Fibroblast of mammary gland (primary cell): ENCODE data around the gene TP63.

Source experiments
- DNase-seq: peaks from one replicate; pipeline ENCODE4 v3.0.0-alpha.2; 2010; ENCODE audit warnings: low read depth
- H3K4me3 ChIP-seq: 2 replicates; pipeline ENCODE4 v1.5.1; 2011; ENCODE audit warnings: low read depth, mild to moderate bottlenecking, low read length, moderate library complexity; ENCODE audit not compliant: control insufficient read depth
- CTCF ChIP-seq: conservative IDR thresholded peaks from 2 replicates; pipeline ENCODE4 v1.5.1; 2011; ENCODE audit warnings: low read depth, low read length, inconsistent platforms; ENCODE audit not compliant: control insufficient read depth, insufficient read depth

Gene TP63

DNA sequence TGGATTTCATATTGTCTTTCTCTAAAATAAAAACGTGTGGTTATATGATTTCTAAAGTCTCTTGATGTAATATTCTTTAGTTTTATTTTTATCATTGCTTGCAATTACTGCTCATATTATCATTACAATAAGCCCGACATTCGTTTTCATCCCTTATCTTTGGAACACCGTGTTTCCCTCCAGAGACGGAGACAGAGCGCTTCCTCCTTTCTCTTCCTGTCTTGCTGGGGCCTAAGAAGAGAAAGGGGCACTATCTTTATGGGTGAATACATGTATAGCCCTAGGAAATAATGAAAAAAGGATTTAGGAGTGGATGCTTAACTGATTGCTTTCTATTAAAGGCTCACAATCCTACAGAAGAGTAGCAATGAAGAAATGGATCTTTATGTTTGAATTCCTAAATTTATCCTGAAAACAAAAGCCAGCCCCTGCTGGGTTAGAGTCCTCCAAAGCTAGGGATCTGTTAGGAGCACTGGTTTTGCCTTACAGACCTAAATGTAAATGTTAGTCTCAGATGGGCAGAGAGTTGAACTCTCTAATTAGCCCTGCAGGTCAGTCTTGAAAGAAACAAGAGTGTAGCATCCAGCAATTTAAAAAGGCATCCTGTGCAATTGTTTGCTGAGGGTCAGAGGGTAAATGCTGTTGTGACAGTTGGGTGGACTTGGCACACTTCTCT lies 145.1 kb downstream of the TP63 start:
- no peak for TF ChIP-seq CTCF
- no peak for DNase-seq
- no peak overlapping the region for H3K4me3 ChIP-seq

DNA sequence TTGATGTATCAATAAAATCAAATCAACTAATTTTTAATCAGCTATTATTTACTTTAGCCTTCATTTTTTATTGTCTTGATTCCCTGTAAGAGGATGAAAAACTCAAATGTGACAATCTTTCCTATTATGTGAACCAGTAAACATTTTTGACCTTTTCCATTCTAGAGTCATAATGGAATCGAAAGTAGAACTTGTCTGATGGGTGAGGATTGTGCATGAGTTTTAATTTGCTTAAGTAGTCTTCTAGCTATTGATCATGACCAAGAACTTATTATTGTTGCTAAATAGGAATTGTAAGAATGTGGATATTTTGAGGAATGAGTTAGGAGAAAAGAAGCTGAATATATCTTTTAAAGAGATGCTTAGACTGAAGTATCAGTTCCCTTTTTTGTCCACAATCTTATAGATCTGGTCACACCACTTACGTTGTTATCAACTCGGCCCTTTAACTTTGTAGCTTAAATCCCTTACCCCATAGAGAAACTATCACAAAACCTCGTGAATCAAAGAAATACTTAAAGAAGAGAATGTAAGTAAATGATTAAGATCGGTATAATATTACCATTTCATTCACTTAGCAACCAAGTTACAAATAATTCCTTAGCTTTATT lies 147.3 kb downstream of the TP63 start:
- no peak for TF ChIP-seq CTCF
- DNase-seq = no peak
- no peak overlapping the region for H3K4me3 ChIP-seq

- no peak for TF ChIP-seq CTCF
- DNase-seq = no peak
- H3K4me3 ChIP-seq = no peak overlapping the region
Measured at GRCh38 chr3:189779166-189779565, 148.0 kb downstream of the TP63 start.

- no peak for TF ChIP-seq CTCF
- H3K4me3 ChIP-seq = no peak overlapping the region
- no peak for DNase-seq
Measured at GRCh38 chr3:189780546-189781270, 149.5 kb downstream of the TP63 start.

DNA sequence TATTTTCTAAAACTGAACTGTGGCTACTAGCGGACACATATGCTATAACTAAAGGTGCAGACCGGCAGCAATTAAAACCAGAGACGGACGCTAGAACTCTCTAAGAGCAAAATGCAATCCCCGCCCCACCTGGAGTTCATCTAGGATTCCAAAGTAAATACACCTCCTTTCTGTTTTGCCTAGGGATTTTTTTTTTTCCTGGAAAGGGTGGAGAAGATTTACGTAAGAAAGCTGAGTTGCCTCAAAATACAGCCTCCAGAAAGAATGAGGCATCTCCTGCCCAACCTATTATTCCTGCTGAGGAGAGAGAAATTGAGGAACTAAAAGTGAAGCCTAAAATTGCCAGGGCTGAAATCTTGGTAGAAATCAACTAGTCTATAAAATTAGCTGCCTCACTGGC lies 150.2 kb downstream of the TP63 start:
- DNase-seq = no peak
- no peak overlapping the region for H3K4me3 ChIP-seq
- no peak for TF ChIP-seq CTCF

DNA sequence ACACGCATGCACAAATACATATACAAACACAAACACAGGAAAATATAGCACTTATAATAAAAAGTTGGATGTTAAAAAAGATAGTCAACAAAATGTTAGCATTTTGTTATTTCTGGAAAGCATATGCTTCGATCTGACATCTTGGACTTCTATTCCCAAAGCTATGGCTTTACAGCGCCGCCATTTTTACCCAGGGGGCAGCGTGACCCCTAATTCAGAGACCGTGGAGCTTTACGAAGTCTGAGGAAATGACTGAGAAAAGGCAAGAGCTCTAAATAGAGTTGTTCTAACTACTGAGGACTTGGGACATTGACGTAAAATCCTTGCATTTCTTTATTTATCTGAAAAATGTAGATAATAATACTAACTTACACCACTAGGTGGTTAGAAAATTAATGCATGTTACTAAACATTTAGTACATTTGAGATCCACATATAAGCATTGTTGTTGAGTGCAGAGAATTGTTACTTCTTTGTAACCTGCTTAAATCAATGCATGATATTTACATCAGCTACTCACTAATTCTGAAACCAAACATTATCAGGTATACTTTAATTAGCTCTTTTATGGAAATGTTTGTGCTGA lies 155.4 kb downstream of the TP63 start:
- peak; percentile 4 for TF ChIP-seq CTCF
- no peak for DNase-seq
- H3K4me3 ChIP-seq = no peak overlapping the region
